ENCODE measurements around the gene FKBP1B.
"Not testable (repeated sequence)": the region's sequence is repeated elsewhere in the genome, so short reads cannot be mapped to it uniquely, and the experiment has no call there.

Gene FKBP1B

DNA sequence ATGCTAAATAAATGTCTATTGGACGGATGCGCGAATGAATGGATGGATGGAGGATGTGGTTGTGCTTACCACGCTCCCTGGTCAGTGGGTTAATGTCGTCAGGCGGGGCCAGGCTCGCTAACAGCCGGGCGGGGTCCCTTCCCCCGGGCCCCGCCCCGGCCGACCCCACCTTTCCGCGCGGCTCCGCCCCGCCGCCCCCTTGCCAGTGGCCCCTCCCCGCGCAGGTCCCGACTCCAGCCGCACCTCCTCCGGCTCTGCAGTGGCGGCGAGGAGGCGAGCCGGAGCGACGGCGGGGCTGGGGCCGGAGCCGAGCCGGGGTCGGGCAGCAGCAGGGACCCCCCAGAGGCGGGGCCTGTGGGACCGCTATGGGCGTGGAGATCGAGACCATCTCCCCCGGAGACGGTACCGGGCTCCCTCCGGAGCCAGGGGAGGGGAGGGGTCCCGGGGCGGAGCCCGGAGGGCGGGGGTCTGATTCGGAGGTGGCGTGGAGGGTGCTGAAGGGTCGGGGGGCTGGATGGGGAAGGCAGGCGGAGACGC is at the start of gene FKBP1B:
Gene FKBP1B (plus strand): TSS at position 257 of the 537 bp plus-strand sequence. CDS start 109 bp downstream, at position 366.
- peak; percentile 11 for DNase-seq

DNA sequence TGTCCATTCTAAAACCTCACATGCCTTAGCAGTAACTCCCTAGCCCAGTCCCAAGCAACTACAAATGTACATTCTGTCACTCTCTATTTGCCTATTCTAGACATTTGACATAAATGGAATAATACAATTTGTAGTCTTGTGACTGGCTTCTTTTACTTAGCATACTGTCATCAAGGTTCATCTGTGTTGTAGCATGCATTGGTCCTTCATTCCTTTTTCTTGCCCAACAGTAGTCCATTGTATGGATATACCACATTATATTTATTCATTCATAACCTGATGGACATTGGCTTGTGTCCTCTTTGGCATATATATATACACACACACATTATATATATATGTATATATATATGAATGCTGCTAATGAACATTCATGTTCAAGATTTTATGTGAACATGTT is 41.8 kb upstream of the FKBP1B start:
- no peak for DNase-seq

- no peak for DNase-seq
These were observed 40.7 kb upstream of the FKBP1B start for GRCh38 chr2:24008672-24009366.

GRCh38 chr2:24009367-24009679 is 40.2 kb upstream of the FKBP1B start:
- DNase-seq, result no peak

- no peak for DNase-seq
These were observed 39.7 kb upstream of the FKBP1B start, which contains the start of gene MFSD2B for GRCh38 chr2:24009680-24010476. MFSD2B (plus strand) TSS chr2:24010085; CDS start chr2:24010097, 12 bp downstream.

DNA sequence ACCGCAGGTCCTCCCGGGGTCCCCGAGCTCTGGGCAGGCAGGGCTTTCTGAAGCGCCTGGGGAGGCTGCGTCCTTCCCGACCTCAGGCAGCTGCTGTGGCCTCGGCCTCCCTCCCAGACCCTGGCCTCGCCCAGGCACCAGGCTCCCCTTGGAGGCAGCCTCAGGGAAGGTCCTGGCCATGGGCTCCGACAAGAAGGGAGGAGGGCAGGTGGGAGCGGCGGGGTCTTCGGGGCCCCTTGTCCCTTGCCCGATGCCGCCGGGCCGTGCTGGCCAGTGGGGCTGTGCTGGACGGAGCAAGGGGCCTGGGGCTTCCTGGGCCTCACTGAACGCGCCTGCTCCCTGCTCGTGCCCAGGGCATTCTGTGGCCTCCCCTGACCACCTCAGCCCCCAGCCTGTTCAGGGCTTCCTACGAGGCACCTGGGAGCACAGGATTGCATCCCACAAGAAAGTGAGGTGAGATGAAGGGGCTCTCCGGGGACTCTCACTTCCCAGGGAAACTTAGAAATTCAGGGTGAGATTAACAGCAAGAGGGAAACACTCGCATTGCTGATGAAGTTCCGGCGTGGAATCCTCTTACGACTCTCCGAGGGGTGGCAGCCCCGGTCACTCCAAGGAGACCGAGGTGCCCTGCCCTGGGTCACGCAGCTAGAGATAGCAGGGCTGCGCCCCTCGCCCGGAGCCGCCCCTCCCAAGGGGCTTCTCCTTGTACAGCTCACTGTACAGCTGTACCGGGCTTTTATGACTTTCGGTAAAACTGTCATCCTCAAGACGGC is 38.9 kb upstream of the FKBP1B start:
- no peak for DNase-seq

GRCh38 chr2:24011250-24012104 is 38.1 kb upstream of the FKBP1B start:
- DNase-seq, result no peak

DNA sequence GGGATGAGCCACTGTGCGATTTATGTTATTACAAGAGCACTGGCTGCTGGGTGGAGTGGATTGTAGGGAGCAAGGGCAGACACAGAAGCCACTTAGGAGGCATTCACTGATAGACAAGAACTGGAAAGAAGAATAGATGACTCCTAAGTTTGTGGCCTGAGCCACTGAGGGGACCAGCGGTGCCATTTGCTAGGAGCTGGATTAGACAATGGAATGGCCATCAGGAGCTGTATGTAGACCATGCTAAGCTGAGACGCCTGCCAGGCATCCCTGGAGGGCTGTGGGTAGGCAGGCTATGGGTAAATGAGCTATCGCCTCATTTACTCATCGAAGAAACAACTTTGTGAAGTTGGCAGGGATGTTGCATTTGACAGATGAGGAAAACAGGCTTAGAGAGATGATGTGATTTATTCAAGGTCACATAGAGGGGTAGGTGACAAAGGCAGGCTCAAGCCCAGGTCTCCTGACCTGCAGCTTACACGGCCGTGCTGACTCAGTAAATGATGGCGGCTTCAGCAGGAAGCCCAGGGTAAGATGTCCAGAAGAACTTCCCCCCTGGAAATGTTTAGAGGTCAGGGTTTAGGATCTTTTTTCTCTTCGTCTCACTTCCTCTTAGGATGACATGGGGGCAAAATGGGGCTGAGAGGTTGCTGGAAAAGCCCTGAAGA is 36.9 kb upstream of the FKBP1B start:
- DNase-seq, result no peak

GRCh38 chr2:24014902-24015301 is 34.6 kb upstream of the FKBP1B start:
- DNase-seq, result not testable (repeated sequence)

- peak; percentile 62 for DNase-seq
These were observed 33.8 kb upstream of the FKBP1B start for GRCh38 chr2:24015562-24016375.

- DNase-seq, result no peak
These were observed 33.2 kb upstream of the FKBP1B start for GRCh38 chr2:24016376-24016761.

DNA sequence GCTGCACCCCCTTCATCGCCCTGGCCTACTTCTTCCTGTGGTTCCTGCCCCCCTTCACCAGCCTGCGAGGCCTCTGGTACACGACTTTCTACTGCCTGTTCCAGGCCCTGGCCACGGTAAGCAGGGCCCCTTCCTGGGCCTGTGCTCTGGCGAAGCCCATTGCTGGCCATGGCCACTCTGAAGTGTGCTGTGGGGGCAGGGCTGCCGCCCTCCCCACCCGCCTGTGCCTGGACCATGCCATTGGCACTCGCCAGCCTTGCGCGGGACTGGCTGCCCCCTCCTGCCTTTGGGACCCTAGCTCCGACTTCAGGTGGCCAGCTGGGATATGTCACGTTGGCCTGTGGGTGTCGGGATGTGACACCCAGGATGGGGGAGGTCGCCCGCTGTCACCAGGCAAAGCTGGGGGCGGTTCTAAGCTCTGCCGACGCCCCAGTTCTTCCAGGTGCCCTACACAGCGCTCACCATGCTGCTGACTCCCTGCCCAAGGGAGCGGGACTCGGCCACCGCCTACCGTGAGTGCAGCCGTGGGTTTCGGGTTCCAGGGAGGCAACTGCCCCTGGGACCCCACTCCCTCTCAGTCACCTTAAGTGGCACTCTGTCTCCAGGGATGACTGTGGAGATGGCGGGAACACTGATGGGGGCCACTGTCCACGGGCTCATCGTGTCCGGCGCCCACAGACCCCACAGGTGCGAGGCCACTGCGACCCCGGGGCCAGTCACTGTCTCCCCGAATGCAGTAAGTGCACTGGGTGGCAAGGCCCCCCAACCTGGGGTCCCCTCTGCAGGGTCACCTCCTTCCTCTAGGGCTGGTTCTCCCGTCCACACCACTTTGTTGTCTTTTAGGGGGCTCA is 32.5 kb upstream of the FKBP1B start:
- no peak for DNase-seq

DNA sequence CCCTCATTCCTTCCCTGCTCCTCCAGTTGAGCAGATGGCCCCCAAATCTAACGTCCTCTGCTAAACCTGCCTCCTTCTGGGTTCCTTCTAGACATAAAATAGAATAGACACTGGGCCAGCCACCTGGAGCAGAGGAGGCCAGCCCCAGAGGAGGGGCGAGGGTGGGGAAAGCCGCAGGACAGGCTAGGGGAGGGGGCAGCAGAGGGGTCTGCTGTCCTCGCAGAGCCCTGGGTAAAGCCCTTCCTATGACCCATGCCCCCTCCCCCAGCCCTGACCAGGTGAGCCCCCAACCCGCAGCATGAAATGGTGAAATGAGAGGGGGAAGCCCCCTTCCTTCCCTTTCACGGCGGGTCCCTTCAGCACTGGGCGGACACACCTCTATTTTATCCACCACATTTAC is 31.8 kb upstream of the FKBP1B start:
- no peak for DNase-seq

- no peak for DNase-seq
These were observed 31.3 kb upstream of the FKBP1B start for GRCh38 chr2:24018241-24018640.

GRCh38 chr2:24019729-24020128 is 29.8 kb upstream of the FKBP1B start:
- no peak for DNase-seq

GRCh38 chr2:24020244-24020643 is 29.3 kb upstream of the FKBP1B start:
- DNase-seq, result no peak

- DNase-seq, result no peak
These were observed 28.2 kb upstream of the FKBP1B start for GRCh38 chr2:24021122-24021998.

DNA sequence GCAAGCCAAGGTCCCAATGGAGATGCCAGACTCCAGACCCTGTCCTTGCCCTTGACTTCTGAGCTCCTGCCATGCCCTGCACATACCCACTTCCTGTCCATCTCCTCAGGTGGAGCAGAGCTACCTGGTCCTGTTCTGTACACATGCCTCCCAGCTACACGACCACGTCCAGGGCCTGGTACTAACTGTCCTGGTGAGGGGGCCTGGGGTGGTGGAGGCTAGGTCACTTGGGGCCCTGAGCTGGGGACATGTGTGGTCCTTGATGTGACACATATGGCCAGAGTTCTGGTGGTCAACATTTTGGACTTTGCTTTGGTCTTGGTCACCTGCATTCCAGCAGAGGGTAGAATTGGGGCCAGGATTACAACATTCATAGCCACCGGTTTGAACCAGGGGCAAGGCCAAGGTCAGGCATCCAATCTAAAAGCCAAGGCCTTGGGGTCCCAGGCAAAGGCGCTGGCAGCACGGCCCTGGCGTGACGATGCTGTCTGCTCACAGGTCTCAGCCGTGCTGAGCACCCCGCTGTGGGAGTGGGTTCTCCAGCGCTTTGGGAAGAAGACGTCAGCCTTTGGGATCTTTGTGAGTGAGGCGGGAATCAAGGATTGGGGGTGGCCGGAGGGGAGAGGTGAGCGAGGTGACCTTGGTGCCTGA is 27.1 kb upstream of the FKBP1B start:
- DNase-seq, result no peak

All from T1000 (cell line).